ENCODE results near the gene HNRNPR.
A peak's percentile ranks its signal among the peaks of the same experiment; 100 is the strongest.

HNRNPR gene

DNA sequence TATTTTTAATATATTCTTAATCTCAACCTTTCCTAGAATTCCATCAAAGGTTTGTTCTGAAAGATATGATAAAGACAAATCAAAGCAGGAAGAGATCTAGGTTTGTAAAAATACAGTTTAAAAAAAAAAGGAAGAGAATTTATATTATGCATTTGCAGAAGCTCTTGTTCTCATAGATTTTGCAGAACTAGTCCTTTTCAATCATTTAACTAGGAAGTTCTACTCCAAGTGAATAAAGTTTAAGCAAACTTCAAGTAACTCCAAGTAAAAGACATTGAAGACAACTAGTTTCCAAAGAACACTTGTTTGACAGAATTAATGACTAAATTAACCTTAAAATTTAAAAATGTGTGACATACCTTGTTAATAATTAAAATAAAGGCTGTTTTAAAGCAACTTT is 55.9 kb downstream of the HNRNPR start:
- CTCF ChIA-PET = no interaction called here
- H3K4me1 ChIP-seq (ENCODE audit: control insufficient read depth, insufficient read depth, low read length) = peaks cover 6% of the 10 kb centered on the region; the same call in 1 of the 2 replicates
- TF ChIP-seq MEIS1 (CRISPR knock-in tag; IDR thresholded peaks at IDR 0.05; ENCODE audit: borderline replicate concordance) (no peak), ZNF341 (tag by site-specific recombination; IDR thresholded peaks at IDR 0.05; ENCODE audit: low read depth) (no peak), ZNF76 (tag by site-specific recombination; IDR thresholded peaks at IDR 0.05; ENCODE audit: borderline replicate concordance, low read depth) (no peak), ZNF132 (tag by site-specific recombination; IDR thresholded peaks at IDR 0.05; ENCODE audit: borderline replicate concordance) (no peak), HIC1 (tag by site-specific recombination; IDR thresholded peaks at IDR 0.05) (no peak), ZNF48 (tag by site-specific recombination; IDR thresholded peaks at IDR 0.05) (no peak), ZNF112 (tag by site-specific recombination; IDR thresholded peaks at IDR 0.05) (no peak), FEZF1 (tag by site-specific recombination; IDR thresholded peaks at IDR 0.05) (no peak)
- H3K27ac ChIP-seq (ENCODE audit: extremely low read depth, low read depth, low read length) = no peak overlapping the region
- H3K36me3 ChIP-seq (ENCODE audit: control insufficient read depth in 2 of 2, insufficient read depth in 1 of 2, low read length in 2 of 2) = peaks cover 16 to 80% of the 10 kb centered on the region in 2 experiments
- no peaks in the 10 kb centered on the region for H3K9me3 ChIP-seq (ENCODE audit: control insufficient read depth, insufficient read depth, low read depth, low read length)
- POLR2A ChIA-PET = no interaction called here
- H3K4me3 ChIP-seq (ENCODE audit: low read depth, low read length) = no peak overlapping the region

GRCh38 chr1:23286401-23286800 is 57.7 kb downstream of the HNRNPR start:
- CTCF ChIA-PET = no interaction called here

GRCh38 chr1:23283667-23284602 is 60.1 kb downstream of the HNRNPR start:
- Histone ChIP-seq H3K9me3 (ENCODE audit: control insufficient read depth, insufficient read depth, low read depth, low read length) (no peaks in the 10 kb centered on the region), H3K36me3 (ENCODE audit: control insufficient read depth in 2 of 2, insufficient read depth in 1 of 2, low read length in 2 of 2) (peaks cover 33 to 95% of the 10 kb centered on the region in 2 experiments), H3K27ac (ENCODE audit: extremely low read depth, low read depth, low read length) (no peak overlapping the region), H3K4me3 (ENCODE audit: low read depth, low read length) (no peak overlapping the region), H3K4me1 (ENCODE audit: control insufficient read depth, insufficient read depth, low read length) (peaks cover 8% of the 10 kb centered on the region; the same call in 1 of the 2 replicates)
- POLR2A ChIA-PET = interaction anchor here (0.8 to 1.3 kb wide), 2 partner anchors 12 to 60 kb away, joined by 3 read pairs; partner anchors contain the start of gene HNRNPR
- TF ChIP-seq PRDM1 (tag by site-specific recombination; IDR thresholded peaks at IDR 0.05) = peak; percentile 17; the same call in 1 of the 2 replicates
- TF ChIP-seq ZNF600 (tag by site-specific recombination; IDR thresholded peaks at IDR 0.05) = peak; percentile 54; the same call in 1 of the 2 replicates
- no peak for TF ChIP-seq ZNF423 (tag by site-specific recombination; IDR thresholded peaks at IDR 0.05)
- no peak for TF ChIP-seq SP7 (tag by site-specific recombination; IDR thresholded peaks at IDR 0.05)
- no peak for TF ChIP-seq ZNF623 (tag by site-specific recombination; IDR thresholded peaks at IDR 0.05)
- TF ChIP-seq ZNF121 (tag by site-specific recombination; IDR thresholded peaks at IDR 0.05) = peak; percentile 85
- TF ChIP-seq ZNF366 (tag by site-specific recombination; conservative IDR thresholded peaks at IDR 0.05) = 0 out of 2 replicates have a peak, but pooled peaks have one; percentile 7
- CTCF ChIA-PET = interaction anchor here (0.7 to 1.4 kb wide), 2 partner anchors 120 to 125 kb away, joined by 3 to 4 read pairs; no protein-coding TSS in a partner anchor

More at GRCh38 chr1:23286401-23286800, 57.7 kb downstream of the HNRNPR start:
- H3K9me3 ChIP-seq (ENCODE audit: control insufficient read depth, insufficient read depth, low read depth, low read length) = no peaks in the 10 kb centered on the region
- POLR2A ChIA-PET = no interaction called here
- H3K27ac ChIP-seq (ENCODE audit: extremely low read depth, low read depth, low read length) = no peak overlapping the region
- H3K4me3 ChIP-seq (ENCODE audit: low read depth, low read length) = no peak overlapping the region
- peaks cover 22 to 85% of the 10 kb centered on the region in 2 experiments for H3K36me3 ChIP-seq (ENCODE audit: control insufficient read depth in 2 of 2, insufficient read depth in 1 of 2, low read length in 2 of 2)
- H3K4me1 ChIP-seq (ENCODE audit: control insufficient read depth, insufficient read depth, low read length) = peaks cover 8% of the 10 kb centered on the region; the same call in 1 of the 2 replicates
- no peak for TF ChIP-seq PBX3 (CRISPR knock-in tag; IDR thresholded peaks at IDR 0.05)
- no peak for TF ChIP-seq ZNF501 (tag by site-specific recombination; IDR thresholded peaks at IDR 0.05)
- no peak for TF ChIP-seq ZNF10 (tag by site-specific recombination; IDR thresholded peaks at IDR 0.05)
- TF ChIP-seq ZNF785 (tag by site-specific recombination; IDR thresholded peaks at IDR 0.05) = no peak
- TF ChIP-seq, protein P1, sequence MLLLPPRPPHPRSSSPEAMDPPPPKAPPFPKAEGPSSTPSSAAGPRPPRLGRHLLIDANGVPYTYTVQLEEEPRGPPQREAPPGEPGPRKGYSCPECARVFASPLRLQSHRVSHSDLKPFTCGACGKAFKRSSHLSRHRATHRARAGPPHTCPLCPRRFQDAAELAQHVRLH (tag by site-specific recombination; IDR thresholded peaks at IDR 0.05) = no peak
- no peak for TF ChIP-seq ZFP37 (tag by site-specific recombination; IDR thresholded peaks at IDR 0.05)
